HG03064 (cell line): ENCODE data around the gene NPPC.
"Not testable (repeated sequence)": the region's sequence is repeated elsewhere in the genome, so short reads cannot be mapped to it uniquely, and the experiment has no call there.

Source experiments
- ATAC-seq: cut with Tn5 transposase; IDR thresholded peaks from one replicate; pipeline ENCODE4 v1.9.1; 2021; ENCODE audit warnings: low read depth; ENCODE audit not compliant: unreplicated experiment

NPPC gene

DNA sequence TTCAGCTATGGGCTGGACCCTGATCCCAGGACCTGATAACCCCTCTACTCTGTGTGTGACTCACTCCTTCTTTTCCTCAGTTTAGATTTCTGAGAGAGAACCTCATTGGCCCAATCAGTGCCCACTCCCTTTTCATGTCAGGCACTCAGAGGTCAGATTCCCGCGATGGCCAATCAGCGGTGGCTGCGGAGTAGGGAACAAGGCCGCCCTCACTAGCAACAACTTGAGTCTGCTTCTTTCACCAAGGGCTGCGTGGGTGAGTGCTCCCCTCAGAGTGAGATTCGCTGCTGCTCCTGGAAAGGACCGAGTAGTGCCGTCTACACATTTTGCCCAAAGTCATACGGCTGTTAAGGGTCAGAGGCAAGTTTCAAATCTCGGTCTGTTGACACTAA lies 34.7 kb downstream of the NPPC start:
- no peak for ATAC-seq

- ATAC-seq, result no peak
Observed at GRCh38 chr2:231890896-231891513, 35.2 kb downstream of the NPPC start.

- ATAC-seq, result no peak
Observed at GRCh38 chr2:231887756-231888155, 38.4 kb downstream of the NPPC start.

DNA sequence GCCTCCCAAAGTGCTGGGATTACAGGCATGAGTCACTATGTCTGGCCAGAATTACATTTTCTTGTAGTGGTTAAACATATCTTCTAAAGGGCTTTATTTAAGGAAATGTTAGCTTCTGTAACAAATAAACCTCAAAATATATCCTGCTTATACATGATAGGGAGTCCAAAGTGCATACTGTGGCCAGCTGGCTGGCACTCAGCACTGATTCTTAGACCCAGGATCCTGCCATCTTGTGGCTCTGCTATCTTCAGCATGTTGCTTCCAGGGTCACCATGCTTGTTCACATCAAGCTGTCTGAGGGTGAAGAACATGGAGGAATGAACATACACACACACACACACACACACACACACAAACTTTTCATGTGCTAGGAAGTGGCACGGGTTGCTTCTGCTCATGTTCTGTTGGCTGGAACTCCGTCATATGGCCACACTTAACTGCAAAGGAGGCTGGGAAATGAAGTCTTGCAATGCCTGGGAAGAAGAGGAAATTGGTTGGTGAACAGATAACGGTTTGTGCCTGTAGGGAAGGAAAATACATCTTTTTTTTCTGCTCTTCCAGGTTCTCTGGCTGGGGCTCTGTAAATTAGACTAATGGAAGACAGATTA lies 40.0 kb downstream of the NPPC start:
- no peak for ATAC-seq

DNA sequence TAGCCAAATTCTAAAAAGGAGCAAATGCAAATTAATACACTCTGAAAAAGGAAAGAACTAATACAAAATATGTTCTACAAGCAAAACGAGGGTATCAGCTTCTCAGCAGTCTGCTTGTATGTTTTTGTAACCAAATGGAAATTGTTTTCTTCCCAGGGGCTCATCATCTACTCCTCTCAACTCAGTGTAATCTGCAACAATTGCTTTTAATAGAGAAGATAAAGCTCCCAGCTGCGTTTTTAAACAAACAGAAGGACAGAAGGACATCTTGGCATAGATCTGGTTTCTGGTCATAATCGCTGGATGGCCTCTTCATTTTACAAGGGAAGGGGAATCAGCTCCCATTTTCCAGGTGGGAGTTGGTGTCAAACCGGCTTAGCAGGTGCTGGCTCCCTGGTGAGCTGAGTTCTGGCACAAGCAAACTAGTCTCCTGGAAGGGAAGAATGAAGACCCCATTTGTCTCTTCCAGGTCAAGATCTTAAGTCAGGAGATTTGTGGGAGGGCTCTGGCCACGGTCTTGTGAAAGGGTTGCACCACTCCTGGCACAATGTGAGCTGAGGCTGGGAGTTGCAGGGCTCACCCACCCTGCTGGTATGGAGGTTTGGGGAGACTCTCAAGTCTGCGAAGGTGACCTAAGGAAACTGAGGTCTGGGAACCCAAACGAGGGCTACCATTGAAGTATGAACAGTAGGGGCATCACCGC lies 41.6 kb downstream of the NPPC start:
- no peak for ATAC-seq

GRCh38 chr2:231883468-231883881 lies 42.7 kb downstream of the NPPC start:
- ATAC-seq, result no peak

- ATAC-seq, result no peak
Observed at GRCh38 chr2:231882646-231883045, 43.5 kb downstream of the NPPC start.

DNA sequence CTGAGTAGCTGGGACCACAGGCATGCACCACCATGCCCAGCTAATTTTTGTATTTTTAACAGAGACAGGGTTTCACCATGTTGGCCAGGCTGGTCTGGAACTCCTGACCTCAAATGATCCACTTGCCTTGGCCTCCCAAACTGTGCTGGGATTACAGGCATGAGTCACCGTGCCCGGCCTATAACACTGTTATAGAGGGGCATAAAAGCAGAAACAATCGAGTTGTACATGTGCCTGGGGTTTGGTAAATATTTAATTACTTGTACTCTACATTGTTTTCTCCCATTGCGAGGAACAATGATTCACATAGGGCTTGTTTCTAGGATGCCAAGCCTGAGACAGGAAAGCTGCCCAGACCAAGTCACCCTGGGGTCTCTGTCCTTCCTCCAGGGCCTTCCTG lies 45.8 kb downstream of the NPPC start:
- ATAC-seq, result not testable (repeated sequence)

DNA sequence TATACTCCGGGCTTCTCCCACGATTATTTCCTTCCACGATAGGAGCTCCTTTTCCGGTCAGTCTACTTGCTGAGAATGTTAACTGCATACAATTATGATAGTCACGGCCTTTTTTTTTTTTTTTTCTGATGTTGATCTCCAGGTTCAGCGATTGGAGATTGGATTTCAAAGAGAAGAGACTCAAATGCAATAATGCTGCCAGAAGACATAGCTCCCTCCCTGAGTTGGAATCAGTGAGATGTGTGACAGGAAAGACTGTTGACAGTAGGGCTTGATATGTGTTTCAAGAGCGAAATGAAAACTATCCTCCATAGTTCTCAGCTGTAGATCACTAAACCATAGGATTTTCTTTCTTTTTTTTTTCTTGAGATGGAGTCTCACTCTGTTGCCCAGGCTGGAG lies 47.0 kb downstream of the NPPC start:
- no peak for ATAC-seq

DNA sequence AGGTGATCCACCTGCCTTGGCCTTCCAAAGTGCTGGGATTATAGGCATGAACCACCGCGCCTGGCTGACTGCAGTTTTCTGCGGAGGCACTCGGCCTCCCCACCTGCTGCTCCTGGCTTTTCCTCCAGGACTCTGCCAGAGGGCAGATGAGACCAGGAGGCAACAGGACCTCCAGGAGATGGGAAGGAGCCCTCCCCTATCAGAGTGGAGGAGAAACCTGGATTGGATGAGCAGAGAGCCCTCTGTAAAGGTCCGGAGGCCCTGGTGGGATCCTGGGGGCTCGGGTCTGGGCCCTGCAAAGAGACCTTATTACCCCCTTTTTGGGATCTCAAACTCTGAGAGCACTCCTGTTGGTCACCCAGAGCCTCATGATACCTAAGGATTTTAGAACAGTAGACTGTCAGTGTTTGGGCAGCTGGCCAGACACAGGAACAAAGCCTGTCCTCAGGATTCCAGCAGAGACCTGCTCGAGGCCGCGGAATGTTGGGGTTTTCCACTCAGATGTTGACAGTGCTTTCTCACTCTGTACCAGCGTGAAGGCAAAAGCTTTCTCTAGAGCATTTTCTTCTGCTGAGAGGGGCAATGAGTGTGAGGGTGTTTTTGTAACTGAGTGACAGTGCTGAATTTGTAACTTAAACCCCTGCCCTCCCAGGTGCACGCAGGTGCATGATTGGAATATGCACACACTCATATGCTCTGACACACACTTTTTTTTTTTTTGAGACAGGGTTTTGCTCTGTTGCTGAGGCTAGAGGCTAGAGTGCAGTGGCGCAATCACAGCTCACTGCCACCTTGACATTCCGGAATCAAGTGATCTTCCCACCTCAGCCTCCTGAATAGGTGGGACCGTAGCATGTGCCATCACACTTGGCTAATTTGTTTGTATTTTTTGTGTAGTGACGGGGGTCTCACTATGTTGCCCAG lies 48.4 kb downstream of the NPPC start:
- no peak for ATAC-seq

GRCh38 chr2:231874944-231875343 lies 51.3 kb downstream of the NPPC start:
- ATAC-seq, result no peak
